ENCODE results near the gene IP6K3.

Gene IP6K3

DNA sequence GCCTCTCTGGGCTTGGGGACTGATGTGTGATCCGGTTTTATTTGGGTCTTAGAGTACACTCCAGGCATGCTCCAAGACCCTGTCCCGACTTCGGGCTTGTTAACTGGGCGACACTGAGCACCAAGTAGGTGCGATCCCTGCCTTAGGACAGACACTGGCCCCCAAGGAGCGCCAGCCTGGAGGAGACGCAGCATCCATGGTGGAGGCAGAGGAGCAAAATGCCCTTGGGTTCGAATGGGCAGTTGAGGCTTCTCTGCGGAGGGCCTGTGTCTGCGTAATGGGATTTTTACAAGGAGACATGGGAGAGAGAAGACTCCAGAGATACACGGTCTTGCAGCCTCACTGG lies 42.8 kb upstream of the IP6K3 start:
- Histone ChIP-seq H3K9me2 (replicated peaks; ENCODE audit: insufficient read depth, low read length) (no peaks in the 10 kb centered on the region; the same call in 1 of the 2 replicates), H4K20me1 (ENCODE audit: insufficient read depth, low read length) (no peaks in the 10 kb centered on the region), H3K4me1 (ENCODE audit: low read length) (peaks cover 17% of the 10 kb centered on the region), H3K4me3 (ENCODE audit: low read length) (peak overlapping the region; percentile 81), H3K79me2 (ENCODE audit: low read length) (peaks cover 33% of the 10 kb centered on the region), H2AFZ (ENCODE audit: low read length) (peak overlapping the region; percentile 91), H3K4me2 (ENCODE audit: low read depth, low read length) (peak overlapping the region; percentile 72), H3K27me3 (replicated peaks; ENCODE audit: insufficient read depth, low read length) (peaks cover 29% of the 10 kb centered on the region), H3F3A (ENCODE audit: insufficient read depth, low read length) (peaks cover 5% of the 10 kb centered on the region; the same call in 1 of the 2 replicates), H3K36me3 (replicated peaks; ENCODE audit: insufficient read depth, low read length) (no peaks in the 10 kb centered on the region), H3K9me3 (replicated peaks; ENCODE audit: insufficient read depth, low read length) (no peaks in the 10 kb centered on the region), H3K27ac (ENCODE audit: low read length) (no peak overlapping the region), H3K9ac (ENCODE audit: low read length) (no peak overlapping the region)
- DNase-seq = no peak
- no peak for TF ChIP-seq EZH2phosphoT487 (IDR thresholded peaks at IDR 0.05; ENCODE audit: low read length)
- no peak for TF ChIP-seq EZH2 (optimal IDR thresholded peaks at IDR 0.05; ENCODE audit: low read depth, low read length)
- TF ChIP-seq, protein P1, sequence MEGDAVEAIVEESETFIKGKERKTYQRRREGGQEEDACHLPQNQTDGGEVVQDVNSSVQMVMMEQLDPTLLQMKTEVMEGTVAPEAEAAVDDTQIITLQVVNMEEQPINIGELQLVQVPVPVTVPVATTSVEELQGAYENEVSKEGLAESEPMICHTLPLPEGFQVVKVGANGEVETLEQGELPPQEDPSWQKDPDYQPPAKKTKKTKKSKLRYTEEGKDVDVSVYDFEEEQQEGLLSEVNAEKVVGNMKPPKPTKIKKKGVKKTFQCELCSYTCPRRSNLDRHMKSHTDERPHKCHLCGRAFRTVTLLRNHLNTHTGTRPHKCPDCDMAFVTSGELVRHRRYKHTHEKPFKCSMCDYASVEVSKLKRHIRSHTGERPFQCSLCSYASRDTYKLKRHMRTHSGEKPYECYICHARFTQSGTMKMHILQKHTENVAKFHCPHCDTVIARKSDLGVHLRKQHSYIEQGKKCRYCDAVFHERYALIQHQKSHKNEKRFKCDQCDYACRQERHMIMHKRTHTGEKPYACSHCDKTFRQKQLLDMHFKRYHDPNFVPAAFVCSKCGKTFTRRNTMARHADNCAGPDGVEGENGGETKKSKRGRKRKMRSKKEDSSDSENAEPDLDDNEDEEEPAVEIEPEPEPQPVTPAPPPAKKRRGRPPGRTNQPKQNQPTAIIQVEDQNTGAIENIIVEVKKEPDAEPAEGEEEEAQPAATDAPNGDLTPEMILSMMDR (IDR thresholded peaks at IDR 0.05; ENCODE audit: low read length) = no peak

DNA sequence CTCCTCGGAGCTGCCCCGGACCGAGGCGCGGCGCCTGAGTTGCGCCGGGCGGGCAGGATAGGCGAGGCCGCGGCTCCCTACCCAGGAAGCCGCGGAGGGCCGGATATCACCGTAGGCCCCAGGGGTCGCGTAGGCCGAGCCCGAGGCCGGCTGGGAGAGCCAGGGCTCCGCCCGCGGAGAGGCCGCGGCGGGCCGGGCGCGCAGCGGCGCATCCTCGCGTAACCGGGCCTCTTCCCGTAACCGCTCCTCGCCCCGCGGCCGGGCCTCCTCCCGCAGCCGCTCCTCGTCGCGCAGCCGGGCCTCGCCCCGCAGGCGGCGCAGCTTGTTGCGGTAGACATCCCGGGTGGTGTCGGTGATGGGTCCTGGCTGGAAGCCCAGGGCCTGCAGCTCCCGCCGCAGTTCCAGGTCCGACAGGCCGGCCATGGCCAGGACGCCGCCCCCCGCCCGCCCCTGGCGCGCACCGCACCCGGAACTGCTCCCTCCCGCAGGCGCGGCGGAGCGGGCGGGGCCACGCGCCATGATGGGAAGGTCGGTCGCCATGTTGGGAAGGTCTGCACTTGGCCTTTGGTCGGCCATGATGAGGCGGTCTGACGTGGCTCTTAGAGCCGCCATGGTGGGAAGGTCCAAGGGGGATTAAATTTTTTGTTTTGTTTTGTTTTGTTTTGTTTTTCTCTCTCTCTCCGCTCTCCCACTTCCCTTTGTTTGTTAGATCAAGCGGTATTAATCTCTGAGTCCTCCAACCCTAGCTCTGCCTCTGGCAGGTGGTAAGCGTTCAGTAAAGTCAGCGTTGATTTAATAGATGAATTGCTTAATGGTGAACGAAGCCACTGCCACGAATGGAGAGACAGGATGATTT lies 42.2 kb upstream of the IP6K3 start, which contains the start of gene LEMD2:
TSS of gene LEMD2 (minus strand) at position 437 of the 856 bp plus-strand sequence. CDS start at position 423, 14 bp downstream.
- peak within 1 kb of the TSS; percentile 81 for H3K4me3 ChIP-seq (ENCODE audit: low read length)
- peak; percentile 86 for DNase-seq
- no peaks in the 10 kb centered on the region; the same call in 1 of the 2 replicates for H3K9me2 ChIP-seq (replicated peaks; ENCODE audit: insufficient read depth, low read length)
- H3K4me2 ChIP-seq (ENCODE audit: low read depth, low read length) = peak within 1 kb of the TSS; percentile 98
- H4K20me1 ChIP-seq (ENCODE audit: insufficient read depth, low read length) = no peaks in the 10 kb centered on the region
- H3K27me3 ChIP-seq (replicated peaks; ENCODE audit: insufficient read depth, low read length) = peaks cover 23% of the 10 kb centered on the region; the same call in 1 of the 2 replicates
- H3K9me3 ChIP-seq (replicated peaks; ENCODE audit: insufficient read depth, low read length) = no peaks in the 10 kb centered on the region
- peak within 1 kb of the TSS; percentile 81 for H3K9ac ChIP-seq (ENCODE audit: low read length)
- peaks cover 17% of the 10 kb centered on the region for H3K4me1 ChIP-seq (ENCODE audit: low read length)
- peaks cover 5% of the 10 kb centered on the region; the same call in 1 of the 2 replicates for H3F3A ChIP-seq (ENCODE audit: insufficient read depth, low read length)
- H3K36me3 ChIP-seq (replicated peaks; ENCODE audit: insufficient read depth, low read length) = no peaks in the 10 kb centered on the region
- H3K27ac ChIP-seq (ENCODE audit: low read length) = peak within 1 kb of the TSS; percentile 60; the same call in 1 of the 2 replicates
- TF ChIP-seq EZH2 (optimal IDR thresholded peaks at IDR 0.05; ENCODE audit: low read depth, low read length) (no peak), EZH2phosphoT487 (IDR thresholded peaks at IDR 0.05; ENCODE audit: low read length) (no peak)
- TF ChIP-seq, protein P1 (IDR thresholded peaks at IDR 0.05; ENCODE audit: low read length) = no peak
- H2AFZ ChIP-seq (ENCODE audit: low read length) = peak within 1 kb of the TSS; percentile 91
- H3K79me2 ChIP-seq (ENCODE audit: low read length) = peaks cover 33% of the 10 kb centered on the region

- Histone ChIP-seq H3K9me2 (replicated peaks; ENCODE audit: insufficient read depth, low read length) (no peaks in the 10 kb centered on the region; the same call in 1 of the 2 replicates), H3K27me3 (replicated peaks; ENCODE audit: insufficient read depth, low read length) (peaks cover 16% of the 10 kb centered on the region; the same call in 1 of the 2 replicates), H3K9ac (ENCODE audit: low read length) (peak overlapping the region; percentile 81), H3K9me3 (replicated peaks; ENCODE audit: insufficient read depth, low read length) (no peaks in the 10 kb centered on the region), H2AFZ (ENCODE audit: low read length) (peak overlapping the region; percentile 65), H3K79me2 (ENCODE audit: low read length) (peaks cover 33% of the 10 kb centered on the region), H4K20me1 (ENCODE audit: insufficient read depth, low read length) (no peaks in the 10 kb centered on the region), H3K27ac (ENCODE audit: low read length) (peak overlapping the region; percentile 60; the same call in 1 of the 2 replicates), H3K36me3 (replicated peaks; ENCODE audit: insufficient read depth, low read length) (no peaks in the 10 kb centered on the region), H3F3A (ENCODE audit: insufficient read depth, low read length) (peaks cover 5% of the 10 kb centered on the region; the same call in 1 of the 2 replicates), H3K4me2 (ENCODE audit: low read depth, low read length) (peak overlapping the region; percentile 98), H3K4me3 (ENCODE audit: low read length) (peak overlapping the region; percentile 81), H3K4me1 (ENCODE audit: low read length) (peaks cover 17% of the 10 kb centered on the region)
- no peak for TF ChIP-seq EZH2 (optimal IDR thresholded peaks at IDR 0.05; ENCODE audit: low read depth, low read length)
- TF ChIP-seq, protein P1 (IDR thresholded peaks at IDR 0.05; ENCODE audit: low read length) = no peak
- TF ChIP-seq EZH2phosphoT487 (IDR thresholded peaks at IDR 0.05; ENCODE audit: low read length) = no peak
- DNase-seq = peak; percentile 46
Measured at GRCh38 chr6:33787954-33788693, 41.4 kb upstream of the IP6K3 start.
